ENCODE results near the gene NTSR1.

Gene NTSR1

DNA sequence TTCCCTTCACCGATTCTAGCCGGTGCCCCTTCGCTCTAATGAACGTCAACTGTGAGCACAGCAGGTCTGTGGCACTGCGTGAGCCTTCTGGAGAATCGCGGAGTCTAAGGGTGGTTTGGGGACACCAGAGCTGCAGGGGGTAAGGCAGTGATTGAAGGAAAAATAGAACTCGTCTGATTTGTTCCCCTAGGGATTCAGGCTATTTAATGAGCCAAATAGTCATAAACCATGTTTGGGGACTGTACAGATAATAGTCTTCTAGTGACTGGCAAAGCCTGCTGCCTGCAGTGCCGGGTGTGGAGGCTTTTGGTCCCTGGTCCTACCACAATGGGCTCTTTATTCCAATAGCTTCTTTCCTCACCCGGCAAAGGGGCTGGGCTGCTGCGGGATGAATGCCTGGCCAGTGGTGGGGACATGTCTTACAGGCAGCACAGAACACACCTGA lies 11.1 kb upstream of the NTSR1 start:
- no peak overlapping the region for H3K4me3 ChIP-seq (replicated peaks; ENCODE audit: low read depth, low read length)
- TF ChIP-seq, protein P1, sequence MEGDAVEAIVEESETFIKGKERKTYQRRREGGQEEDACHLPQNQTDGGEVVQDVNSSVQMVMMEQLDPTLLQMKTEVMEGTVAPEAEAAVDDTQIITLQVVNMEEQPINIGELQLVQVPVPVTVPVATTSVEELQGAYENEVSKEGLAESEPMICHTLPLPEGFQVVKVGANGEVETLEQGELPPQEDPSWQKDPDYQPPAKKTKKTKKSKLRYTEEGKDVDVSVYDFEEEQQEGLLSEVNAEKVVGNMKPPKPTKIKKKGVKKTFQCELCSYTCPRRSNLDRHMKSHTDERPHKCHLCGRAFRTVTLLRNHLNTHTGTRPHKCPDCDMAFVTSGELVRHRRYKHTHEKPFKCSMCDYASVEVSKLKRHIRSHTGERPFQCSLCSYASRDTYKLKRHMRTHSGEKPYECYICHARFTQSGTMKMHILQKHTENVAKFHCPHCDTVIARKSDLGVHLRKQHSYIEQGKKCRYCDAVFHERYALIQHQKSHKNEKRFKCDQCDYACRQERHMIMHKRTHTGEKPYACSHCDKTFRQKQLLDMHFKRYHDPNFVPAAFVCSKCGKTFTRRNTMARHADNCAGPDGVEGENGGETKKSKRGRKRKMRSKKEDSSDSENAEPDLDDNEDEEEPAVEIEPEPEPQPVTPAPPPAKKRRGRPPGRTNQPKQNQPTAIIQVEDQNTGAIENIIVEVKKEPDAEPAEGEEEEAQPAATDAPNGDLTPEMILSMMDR (IDR thresholded peaks at IDR 0.05; ENCODE audit: low read length, missing control alignments) = no peak
- no peak for DNase-seq (ENCODE audit: low read depth)

- DNase-seq (ENCODE audit: low read depth) = no peak
- H3K4me3 ChIP-seq (replicated peaks; ENCODE audit: low read depth, low read length) = no peak overlapping the region
- TF ChIP-seq, protein P1 (IDR thresholded peaks at IDR 0.05; ENCODE audit: low read length, missing control alignments) = no peak
Observed at GRCh38 chr20:62698231-62698630, 10.4 kb upstream of the NTSR1 start.

GRCh38 chr20:62699296-62699695 lies 9.3 kb upstream of the NTSR1 start:
- DNase-seq (ENCODE audit: low read depth) = no peak

GRCh38 chr20:62699741-62700140 lies 8.9 kb upstream of the NTSR1 start:
- DNase-seq (ENCODE audit: low read depth) = no peak
- H3K4me3 ChIP-seq (replicated peaks; ENCODE audit: low read depth, low read length) = no peak overlapping the region
- TF ChIP-seq, protein P1 (IDR thresholded peaks at IDR 0.05; ENCODE audit: low read length, missing control alignments) = no peak

More at GRCh38 chr20:62699296-62699695, 9.3 kb upstream of the NTSR1 start:
- TF ChIP-seq, protein P1 (IDR thresholded peaks at IDR 0.05; ENCODE audit: low read length, missing control alignments) = no peak
- H3K4me3 ChIP-seq (replicated peaks; ENCODE audit: low read depth, low read length) = no peak overlapping the region

DNA sequence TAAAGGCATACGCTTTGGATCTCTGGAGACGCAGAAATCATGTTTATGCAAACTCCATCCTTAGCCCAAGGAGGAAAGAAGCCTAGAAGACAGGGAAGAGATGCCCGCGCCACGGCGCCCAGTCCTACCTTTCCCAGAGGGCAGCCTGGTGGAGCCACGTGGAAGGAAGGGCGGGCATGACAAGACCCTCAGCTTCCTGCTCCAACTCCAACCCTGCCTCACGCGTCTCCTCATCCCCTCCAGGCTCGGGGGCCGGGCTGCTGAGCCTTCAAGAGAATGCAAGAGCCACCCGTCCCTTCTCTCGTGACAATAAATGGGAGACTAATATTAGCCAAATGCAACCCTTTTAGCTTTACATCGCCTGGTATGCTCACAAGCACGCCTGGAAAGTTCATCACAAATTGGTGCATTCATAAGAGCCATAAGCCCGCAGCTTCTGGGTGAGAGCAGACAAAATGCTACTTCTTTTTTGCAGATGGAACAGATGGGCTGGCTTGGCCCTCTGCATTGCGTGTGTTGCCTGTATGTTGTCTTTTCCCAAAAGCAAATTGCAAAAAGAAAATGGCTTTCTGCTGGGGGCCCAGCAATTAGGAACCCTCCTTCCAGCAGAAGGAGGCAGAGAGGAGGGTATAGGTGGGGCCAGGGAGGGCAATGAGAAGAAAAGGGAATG lies 8.2 kb upstream of the NTSR1 start:
- H3K4me3 ChIP-seq (replicated peaks; ENCODE audit: low read depth, low read length) = no peak overlapping the region
- TF ChIP-seq, protein P1 (IDR thresholded peaks at IDR 0.05; ENCODE audit: low read length, missing control alignments) = no peak
- no peak for DNase-seq (ENCODE audit: low read depth)

- TF ChIP-seq, protein P1 (IDR thresholded peaks at IDR 0.05; ENCODE audit: low read length, missing control alignments) = no peak
- no peak for DNase-seq (ENCODE audit: low read depth)
- H3K4me3 ChIP-seq (replicated peaks; ENCODE audit: low read depth, low read length) = no peak overlapping the region
Observed at GRCh38 chr20:62701161-62702012, 7.2 kb upstream of the NTSR1 start.
